Memory B cell (primary cell): ENCODE results near the gene SRRM2.

Experiments
- ATAC-seq: fragments of 150-1000 bp; cut with Tn5 transposase; 2 replicates; pipeline ENCODE4 v1.10.0; 2021; ENCODE audit warnings: low read depth, mild to moderate bottlenecking, moderate library complexity
- DNase-seq, 2 donors: peaks; one replicate each; pipeline ENCODE4 v3.0.0; 2022; ENCODE audit warnings: low spot score in 2 of 2
- H3K27ac Mint-ChIP-seq: one replicate; pipeline ENCODE4 v1.8.0; 2022; ENCODE audit warnings: mild to moderate bottlenecking, moderate library complexity, mixed read lengths
- H3K27me3 Mint-ChIP-seq: one replicate; pipeline ENCODE4 v1.8.0; 2022; ENCODE audit warnings: mixed read lengths
- H3K36me3 Mint-ChIP-seq: one replicate; pipeline ENCODE4 v1.8.0; 2022; ENCODE audit warnings: mild to moderate bottlenecking, mixed read lengths
- H3K4me1 Mint-ChIP-seq: one replicate; pipeline ENCODE4 v1.8.0; 2022; ENCODE audit warnings: mixed read lengths
- H3K4me3 Mint-ChIP-seq: one replicate; pipeline ENCODE4 v1.8.0; 2022; ENCODE audit warnings: mild to moderate bottlenecking, moderate library complexity, mixed read lengths
- H3K9me3 Mint-ChIP-seq: one replicate; pipeline ENCODE4 v1.8.0; 2022; ENCODE audit warnings: mixed read lengths

The SRRM2 gene

GRCh38 chr16:2808181-2808580 is 55.7 kb downstream of the SRRM2 start:
- H3K27me3 Mint-ChIP-seq = peaks cover 33% of the 10 kb centered on the region
- peaks cover 2% of the 10 kb centered on the region for H3K36me3 Mint-ChIP-seq
- H3K4me1 Mint-ChIP-seq = no peaks in the 10 kb centered on the region
- no peak overlapping the region for H3K4me3 Mint-ChIP-seq
- no peak overlapping the region for H3K27ac Mint-ChIP-seq
- DNase-seq (no peak), ATAC-seq (no peak)
- H3K9me3 Mint-ChIP-seq = peaks cover 13% of the 10 kb centered on the region

DNA sequence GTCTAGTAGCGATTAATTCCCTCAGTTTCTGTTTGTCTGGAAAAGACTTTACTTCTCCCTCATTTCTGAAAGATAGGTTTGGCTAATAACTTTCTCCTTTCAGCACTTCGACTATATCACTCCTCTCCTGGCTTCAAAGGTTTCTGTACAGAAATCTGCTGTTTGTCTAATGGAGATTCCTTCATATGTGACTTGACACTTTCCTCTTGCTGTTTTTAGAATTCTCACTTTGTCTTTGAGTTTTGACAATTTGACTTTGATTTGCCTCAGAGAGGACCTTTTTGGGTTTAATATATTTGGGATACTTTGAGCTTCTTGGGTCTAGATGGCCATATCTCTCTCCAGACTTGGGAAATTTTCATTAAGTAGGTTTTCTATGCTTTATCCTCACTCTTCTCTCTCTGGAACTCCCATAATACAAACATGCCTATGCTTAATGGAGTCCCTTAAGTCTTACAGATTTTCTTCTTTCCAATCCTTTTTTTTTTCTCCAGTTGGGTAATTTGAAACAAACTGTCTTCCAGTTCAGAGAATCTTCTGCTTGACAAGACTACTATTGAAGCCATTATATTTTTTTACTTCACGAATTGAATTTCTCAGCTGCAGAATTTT is 56.8 kb downstream of the SRRM2 start:
- Mint-ChIP-seq H3K4me3 (no peak overlapping the region), H3K36me3 (peaks cover 2% of the 10 kb centered on the region), H3K9me3 (peaks cover 7% of the 10 kb centered on the region), H3K27me3 (peaks cover 33% of the 10 kb centered on the region), H3K4me1 (no peaks in the 10 kb centered on the region), H3K27ac (no peak overlapping the region)
- DNase-seq (no peak), ATAC-seq (no peak)

DNA sequence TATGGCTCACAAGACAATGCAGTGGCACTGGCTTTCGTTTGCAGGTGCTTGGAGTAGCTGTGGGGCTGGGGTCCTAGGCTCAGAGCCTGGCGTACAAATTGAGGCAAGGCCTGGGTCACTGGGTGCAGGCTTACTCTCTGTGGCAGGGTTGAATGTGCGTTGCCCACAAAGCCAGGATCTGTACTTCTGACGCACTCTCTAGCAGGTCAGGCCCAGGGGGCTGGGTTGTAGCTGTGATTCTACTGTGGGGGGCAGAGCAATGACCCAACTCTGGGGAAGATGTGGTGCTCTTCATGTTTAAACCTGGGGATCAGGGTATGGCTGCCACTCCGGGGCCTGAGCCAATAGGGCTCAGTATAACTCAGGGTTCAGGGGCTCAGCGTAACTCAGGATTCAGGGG is 58.2 kb downstream of the SRRM2 start:
- Mint-ChIP-seq H3K4me3 (no peak overlapping the region), H3K9me3 (peaks cover 3% of the 10 kb centered on the region), H3K27me3 (peaks cover 30% of the 10 kb centered on the region), H3K27ac (no peak overlapping the region), H3K36me3 (no peaks in the 10 kb centered on the region), H3K4me1 (no peaks in the 10 kb centered on the region)
- DNase-seq = no peak
- no peak for ATAC-seq

GRCh38 chr16:2811703-2812471 is 59.4 kb downstream of the SRRM2 start:
- H3K4me3 Mint-ChIP-seq = no peak overlapping the region
- no peak for DNase-seq
- no peak overlapping the region for H3K27ac Mint-ChIP-seq
- H3K27me3 Mint-ChIP-seq = peaks cover 25% of the 10 kb centered on the region
- no peaks in the 10 kb centered on the region for H3K36me3 Mint-ChIP-seq
- ATAC-seq = no peak
- H3K4me1 Mint-ChIP-seq = no peaks in the 10 kb centered on the region
- H3K9me3 Mint-ChIP-seq = peaks cover 3% of the 10 kb centered on the region

GRCh38 chr16:2813771-2814221 is 61.4 kb downstream of the SRRM2 start:
- peaks cover 17% of the 10 kb centered on the region for H3K27me3 Mint-ChIP-seq
- DNase-seq (no peak), ATAC-seq (no peak)
- no peak overlapping the region for H3K4me3 Mint-ChIP-seq
- no peak overlapping the region for H3K27ac Mint-ChIP-seq
- H3K9me3 Mint-ChIP-seq = peaks cover 3% of the 10 kb centered on the region
- no peaks in the 10 kb centered on the region for H3K4me1 Mint-ChIP-seq
- no peaks in the 10 kb centered on the region for H3K36me3 Mint-ChIP-seq

DNA sequence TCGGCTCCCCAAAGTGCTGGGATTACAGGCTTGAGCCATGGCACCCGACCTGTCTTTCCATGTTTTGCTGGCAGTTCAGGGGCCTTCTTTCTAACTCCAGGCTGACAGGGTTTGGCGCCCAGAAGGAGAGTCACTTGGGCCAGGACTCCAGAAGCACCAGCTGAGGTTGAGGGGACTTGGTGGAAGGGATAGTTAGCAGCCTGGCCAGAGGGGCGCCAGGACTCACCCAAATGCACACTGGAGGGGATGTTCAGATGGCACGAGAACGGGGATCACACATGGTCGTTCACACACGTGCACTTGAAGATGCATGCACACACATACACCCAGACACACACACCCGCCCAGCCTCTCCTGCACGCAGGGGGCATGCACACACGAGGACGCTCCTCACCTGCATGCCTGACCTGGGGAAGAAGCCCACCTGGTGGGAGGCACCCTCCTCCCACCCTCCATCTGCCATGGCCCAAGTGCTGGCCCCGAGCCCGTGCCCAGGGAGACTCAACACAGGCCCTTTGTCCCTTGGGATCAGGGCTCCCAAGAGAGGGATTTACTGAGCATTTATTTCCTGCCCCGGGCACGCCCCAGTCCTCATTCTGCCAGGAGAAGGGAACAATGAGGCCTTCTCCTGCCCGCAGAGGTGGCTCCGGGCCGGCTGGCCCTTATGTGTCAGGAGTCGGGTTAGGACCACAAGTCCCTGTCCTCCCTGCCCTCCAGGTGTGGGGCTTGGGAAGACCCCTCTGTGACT is 62.3 kb downstream of the SRRM2 start:
- no peaks in the 10 kb centered on the region for H3K9me3 Mint-ChIP-seq
- no peaks in the 10 kb centered on the region for H3K36me3 Mint-ChIP-seq
- peaks cover 16% of the 10 kb centered on the region for H3K27me3 Mint-ChIP-seq
- H3K4me3 Mint-ChIP-seq = no peak overlapping the region
- DNase-seq (no peak), ATAC-seq (no peak)
- H3K4me1 Mint-ChIP-seq = no peaks in the 10 kb centered on the region
- H3K27ac Mint-ChIP-seq = no peak overlapping the region

DNA sequence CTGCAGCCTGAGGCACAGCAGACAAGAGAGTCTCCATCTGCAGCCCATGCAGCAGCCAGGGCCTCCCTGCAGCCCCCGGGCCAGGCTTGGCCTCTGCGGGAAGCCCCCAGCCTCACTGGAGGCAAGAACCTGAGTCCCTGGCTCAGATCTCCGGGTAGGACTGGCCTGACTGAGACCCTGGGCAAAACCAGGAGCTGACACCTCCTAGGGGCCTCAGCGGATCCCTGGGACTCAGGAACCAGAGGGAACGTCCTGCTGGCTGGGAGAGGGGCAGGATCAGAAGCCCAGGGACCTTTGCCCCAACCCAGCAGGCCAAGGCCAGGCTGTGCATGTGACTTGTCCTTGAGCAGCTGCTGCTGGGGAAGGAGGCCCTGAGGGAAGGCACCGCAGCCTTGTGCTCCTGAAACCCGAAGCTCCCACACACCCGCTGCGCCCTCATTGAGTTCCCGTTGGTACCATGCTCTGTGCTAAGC is 62.9 kb downstream of the SRRM2 start:
- no peak overlapping the region for H3K27ac Mint-ChIP-seq
- H3K4me3 Mint-ChIP-seq = no peak overlapping the region
- ATAC-seq (no peak), DNase-seq (no peak)
- peaks cover 13% of the 10 kb centered on the region for H3K27me3 Mint-ChIP-seq
- no peaks in the 10 kb centered on the region for H3K9me3 Mint-ChIP-seq
- no peaks in the 10 kb centered on the region for H3K36me3 Mint-ChIP-seq
- H3K4me1 Mint-ChIP-seq = no peaks in the 10 kb centered on the region

GRCh38 chr16:2816751-2817339 is 64.4 kb downstream of the SRRM2 start, which contains the start of gene PRSS21:
PRSS21 (plus strand) TSS chr16:2817237; CDS start chr16:2817269, 32 bp downstream.
- H3K4me3 Mint-ChIP-seq = peak within 1 kb of the TSS; percentile 68
- no peaks in the 10 kb centered on the region for H3K4me1 Mint-ChIP-seq
- no peak for DNase-seq
- H3K36me3 Mint-ChIP-seq = no peaks in the 10 kb centered on the region
- H3K27ac Mint-ChIP-seq = no peak within 1 kb of the TSS
- peaks cover 11% of the 10 kb centered on the region for H3K27me3 Mint-ChIP-seq
- H3K9me3 Mint-ChIP-seq = no peaks in the 10 kb centered on the region
- peak; percentile 71 for ATAC-seq

DNA sequence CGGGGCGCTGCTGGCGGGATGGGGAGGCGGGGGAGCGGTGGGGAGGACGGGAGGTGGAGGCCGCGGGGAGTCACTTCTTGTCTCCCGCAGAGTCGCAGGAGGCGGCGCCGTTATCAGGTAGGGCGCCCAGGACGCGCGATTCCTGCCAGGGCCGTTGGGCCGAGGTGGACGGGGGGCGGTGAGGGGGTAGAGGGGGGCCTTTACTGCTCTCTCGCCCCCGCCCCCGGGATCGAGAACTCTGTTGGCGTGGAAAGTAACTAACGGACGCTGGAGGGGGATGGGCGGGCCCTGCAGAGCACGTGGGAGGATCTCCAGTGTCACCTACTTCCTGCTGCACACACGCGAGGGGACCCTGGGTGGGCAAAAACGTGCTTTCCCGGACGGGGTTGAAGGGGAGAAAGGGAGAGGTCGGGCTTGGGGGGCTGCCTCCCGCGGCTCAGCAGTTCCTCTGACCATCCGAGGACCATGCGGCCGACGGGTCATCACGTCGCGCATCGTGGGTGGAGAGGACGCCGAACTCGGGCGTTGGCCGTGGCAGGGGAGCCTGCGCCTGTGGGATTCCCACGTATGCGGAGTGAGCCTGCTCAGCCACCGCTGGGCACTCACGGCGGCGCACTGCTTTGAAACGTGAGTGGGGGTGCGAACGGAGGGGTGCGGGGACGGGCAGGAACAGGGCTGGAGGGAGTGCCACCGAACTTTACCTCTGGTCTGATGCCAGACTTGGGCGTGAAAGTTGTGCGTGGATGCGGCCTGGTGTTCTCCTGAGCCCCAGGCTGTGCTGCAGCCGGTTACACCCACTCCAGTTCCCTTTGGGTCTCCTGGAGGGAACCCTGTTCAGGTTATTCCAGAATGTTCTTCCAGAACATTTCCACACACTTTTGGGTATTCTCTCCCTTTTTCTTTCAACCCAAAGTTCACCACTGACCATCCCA is 65.2 kb downstream of the SRRM2 start:
- peak overlapping the region; percentile 68 for H3K4me3 Mint-ChIP-seq
- ATAC-seq (no peak), DNase-seq (no peak)
- no peaks in the 10 kb centered on the region for H3K9me3 Mint-ChIP-seq
- no peaks in the 10 kb centered on the region for H3K4me1 Mint-ChIP-seq
- H3K27me3 Mint-ChIP-seq = peaks cover 9% of the 10 kb centered on the region
- no peak overlapping the region for H3K27ac Mint-ChIP-seq
- H3K36me3 Mint-ChIP-seq = no peaks in the 10 kb centered on the region

- Mint-ChIP-seq H3K9me3 (no peaks in the 10 kb centered on the region), H3K4me3 (peak overlapping the region; percentile 52), H3K27ac (no peak overlapping the region), H3K36me3 (no peaks in the 10 kb centered on the region), H3K4me1 (no peaks in the 10 kb centered on the region), H3K27me3 (peaks cover 9% of the 10 kb centered on the region)
- ATAC-seq = no peak
- DNase-seq = no peak
Observed at GRCh38 chr16:2818272-2818876, 65.9 kb downstream of the SRRM2 start.

DNA sequence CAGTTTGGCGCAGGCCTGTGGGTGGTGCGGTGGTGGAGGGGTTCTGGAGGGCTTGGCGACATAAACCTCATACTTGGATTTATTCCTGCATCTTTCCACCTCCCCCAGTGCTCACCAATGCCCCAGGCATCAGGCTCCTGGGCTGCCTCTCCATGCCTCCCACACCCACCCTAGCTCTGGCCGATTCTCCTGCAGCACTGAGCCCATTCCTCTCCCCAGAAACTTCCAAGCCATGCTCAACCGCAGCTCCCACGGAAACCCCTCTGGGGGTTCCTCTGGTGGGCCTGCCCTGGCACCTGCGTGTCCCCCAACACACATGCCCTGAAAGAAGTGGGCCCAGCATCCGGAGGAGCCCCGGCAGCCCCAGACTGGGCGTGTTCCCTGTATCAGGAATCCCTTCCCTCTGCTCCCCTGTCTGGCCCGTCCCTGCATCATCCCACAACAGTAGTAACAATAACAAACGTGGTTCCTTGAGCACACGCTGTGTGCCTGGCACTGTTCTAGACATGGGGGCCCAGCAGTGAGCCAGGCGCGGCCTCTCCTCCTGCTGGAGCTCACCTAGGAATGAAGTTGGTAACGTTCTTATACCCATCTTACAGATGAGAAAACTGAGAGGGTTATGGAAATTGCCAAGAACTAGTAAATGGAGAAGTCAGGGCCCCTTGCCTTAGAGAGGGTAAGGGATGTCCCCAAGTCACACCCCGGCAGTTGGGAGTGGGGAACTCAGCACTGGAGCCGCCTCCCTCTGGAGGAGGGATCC is 66.9 kb downstream of the SRRM2 start:
- Mint-ChIP-seq H3K4me1 (no peaks in the 10 kb centered on the region), H3K9me3 (no peaks in the 10 kb centered on the region), H3K27ac (no peak overlapping the region), H3K27me3 (peaks cover 7% of the 10 kb centered on the region), H3K4me3 (no peak overlapping the region), H3K36me3 (no peaks in the 10 kb centered on the region)
- ATAC-seq = no peak
- DNase-seq = no peak
